HG03108 (cell line): ENCODE data around the gene MYO19.
"Not testable (repeated sequence)": the region's sequence is repeated elsewhere in the genome, so short reads cannot be mapped to it uniquely, and the experiment has no call there.

Experiments used
- ATAC-seq: cut with Tn5 transposase; IDR thresholded peaks from one replicate; pipeline ENCODE4 v1.9.1; 2021; ENCODE audit warnings: moderate library complexity; ENCODE audit not compliant: unreplicated experiment

The MYO19 gene

GRCh38 chr17:36500745-36501225 lies 33.9 kb downstream of the MYO19 start:
- no peak for ATAC-seq

GRCh38 chr17:36498560-36499300 lies 35.9 kb downstream of the MYO19 start:
- no peak for ATAC-seq

- no peak for ATAC-seq
These were observed 36.5 kb downstream of the MYO19 start for GRCh38 chr17:36498155-36498554.

- no peak for ATAC-seq
These were observed 38.5 kb downstream of the MYO19 start for GRCh38 chr17:36496018-36496789.

GRCh38 chr17:36495076-36495578 lies 39.5 kb downstream of the MYO19 start:
- no peak for ATAC-seq

- no peak for ATAC-seq
These were observed 40.0 kb downstream of the MYO19 start for GRCh38 chr17:36494674-36495073.

- ATAC-seq: no peak
These were observed 40.7 kb downstream of the MYO19 start for GRCh38 chr17:36493956-36494355.

- peak; percentile 89 for ATAC-seq
These were observed 48.2 kb downstream of the MYO19 start, which contains the start of gene ZNHIT3 for GRCh38 chr17:36486204-36487194. TSS of gene ZNHIT3 (plus strand) at chr17:36486681. CDS start at chr17:36486700, 19 bp downstream.

- no peak for ATAC-seq
These were observed 48.9 kb downstream of the MYO19 start for GRCh38 chr17:36485805-36486203.

- ATAC-seq: no peak
These were observed 49.6 kb downstream of the MYO19 start for GRCh38 chr17:36485027-36485426.

GRCh38 chr17:36484021-36484420 lies 50.6 kb downstream of the MYO19 start:
- not testable (repeated sequence) for ATAC-seq

GRCh38 chr17:36482611-36483504 lies 51.8 kb downstream of the MYO19 start:
- ATAC-seq: no peak

- ATAC-seq: no peak
These were observed 52.8 kb downstream of the MYO19 start for GRCh38 chr17:36481829-36482228.

- ATAC-seq: no peak
These were observed 59.2 kb downstream of the MYO19 start for GRCh38 chr17:36475346-36475970.

- no peak for ATAC-seq
These were observed 60.1 kb downstream of the MYO19 start for GRCh38 chr17:36474571-36474970.

- no peak for ATAC-seq
These were observed 64.2 kb downstream of the MYO19 start for GRCh38 chr17:36470499-36470898.

- ATAC-seq: no peak
These were observed 64.9 kb downstream of the MYO19 start for GRCh38 chr17:36469733-36470132.

- ATAC-seq: no peak
These were observed 65.6 kb downstream of the MYO19 start for GRCh38 chr17:36468903-36469635.

- no peak for ATAC-seq
These were observed 69.9 kb downstream of the MYO19 start for GRCh38 chr17:36464765-36465088.
